KBM-7 (cell line): ENCODE results near the gene GTF3C4.

ENCODE experiments used
- DNase-seq: peaks from one replicate; pipeline ENCODE4 v3.0.0-alpha.2; 2015
- in situ Hi-C: fragments of 300-500 bp; cut with MboI; formaldehyde crosslinking; loops from 2 replicates; pipeline ENCODE4 v1.14.3; 2020; ENCODE audit warnings: low sequenced_read_pairs, low pct_unique_long_range_greater_than_20kb, mixed read lengths

GTF3C4 gene, protein sequence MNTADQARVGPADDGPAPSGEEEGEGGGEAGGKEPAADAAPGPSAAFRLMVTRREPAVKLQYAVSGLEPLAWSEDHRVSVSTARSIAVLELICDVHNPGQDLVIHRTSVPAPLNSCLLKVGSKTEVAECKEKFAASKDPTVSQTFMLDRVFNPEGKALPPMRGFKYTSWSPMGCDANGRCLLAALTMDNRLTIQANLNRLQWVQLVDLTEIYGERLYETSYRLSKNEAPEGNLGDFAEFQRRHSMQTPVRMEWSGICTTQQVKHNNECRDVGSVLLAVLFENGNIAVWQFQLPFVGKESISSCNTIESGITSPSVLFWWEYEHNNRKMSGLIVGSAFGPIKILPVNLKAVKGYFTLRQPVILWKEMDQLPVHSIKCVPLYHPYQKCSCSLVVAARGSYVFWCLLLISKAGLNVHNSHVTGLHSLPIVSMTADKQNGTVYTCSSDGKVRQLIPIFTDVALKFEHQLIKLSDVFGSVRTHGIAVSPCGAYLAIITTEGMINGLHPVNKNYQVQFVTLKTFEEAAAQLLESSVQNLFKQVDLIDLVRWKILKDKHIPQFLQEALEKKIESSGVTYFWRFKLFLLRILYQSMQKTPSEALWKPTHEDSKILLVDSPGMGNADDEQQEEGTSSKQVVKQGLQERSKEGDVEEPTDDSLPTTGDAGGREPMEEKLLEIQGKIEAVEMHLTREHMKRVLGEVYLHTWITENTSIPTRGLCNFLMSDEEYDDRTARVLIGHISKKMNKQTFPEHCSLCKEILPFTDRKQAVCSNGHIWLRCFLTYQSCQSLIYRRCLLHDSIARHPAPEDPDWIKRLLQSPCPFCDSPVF

DNA sequence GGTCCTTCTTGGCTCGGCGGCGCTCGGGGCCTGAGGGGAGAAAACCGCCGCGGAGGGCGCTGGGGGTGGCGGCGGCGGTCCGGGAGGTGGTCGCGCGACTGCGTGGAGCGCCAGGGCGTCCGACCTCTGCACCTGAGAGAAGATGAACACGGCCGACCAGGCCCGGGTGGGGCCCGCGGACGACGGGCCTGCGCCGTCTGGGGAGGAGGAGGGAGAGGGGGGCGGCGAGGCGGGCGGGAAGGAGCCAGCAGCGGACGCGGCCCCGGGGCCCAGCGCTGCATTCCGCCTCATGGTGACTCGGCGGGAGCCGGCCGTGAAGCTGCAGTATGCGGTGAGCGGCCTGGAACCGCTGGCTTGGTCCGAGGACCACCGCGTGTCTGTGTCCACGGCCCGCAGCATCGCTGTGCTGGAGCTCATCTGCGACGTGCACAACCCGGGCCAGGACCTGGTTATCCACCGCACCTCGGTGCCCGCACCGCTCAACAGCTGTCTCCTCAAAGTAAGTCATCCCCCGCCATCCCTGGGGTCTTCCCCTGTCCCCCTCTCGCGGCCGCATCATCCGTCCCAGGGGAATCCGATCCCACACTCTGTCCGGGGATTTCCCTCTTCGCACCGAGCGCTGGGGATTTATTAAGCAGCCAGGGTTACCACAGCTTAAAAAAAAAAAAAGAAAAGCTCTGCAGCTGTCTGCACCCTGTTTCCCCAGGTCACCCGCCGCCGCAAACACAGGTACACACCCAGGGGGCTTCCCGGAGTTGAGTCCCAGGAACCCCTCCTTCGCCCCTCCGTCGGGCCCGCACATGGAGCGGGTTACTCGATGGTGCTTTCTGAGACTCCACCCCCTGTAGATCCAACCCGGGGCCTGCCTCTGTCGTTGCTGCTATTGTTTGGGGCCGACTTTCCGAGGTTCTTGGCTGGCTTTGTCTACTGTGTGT is at the start of gene GTF3C4:
Gene GTF3C4, plus strand, starts transcription at position 8 of the 935 bp plus-strand sequence. Its CDS starts 135 bp downstream, at position 143.
- DNase-seq, result peak; percentile 51
- in situ Hi-C loops, result no loop called here

DNA sequence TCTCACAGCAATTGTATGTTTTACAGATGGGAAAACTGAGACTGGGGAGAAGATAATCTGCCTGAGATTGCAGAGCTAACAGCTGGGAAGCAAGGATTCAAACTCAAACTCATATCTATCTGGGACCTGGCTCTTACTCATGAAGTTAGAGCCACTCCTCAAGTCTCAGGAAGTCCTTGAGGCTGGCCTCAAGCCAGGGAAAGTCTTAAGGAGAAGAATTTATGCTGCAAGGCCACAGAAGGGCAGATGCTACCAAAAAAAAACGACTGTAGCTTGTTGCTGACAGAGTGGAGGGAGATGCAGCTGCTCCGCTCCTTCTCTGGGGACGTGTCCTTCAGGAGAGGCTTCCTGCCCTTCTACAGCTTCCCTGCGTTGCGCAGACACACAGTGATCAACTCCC is 48.1 kb upstream of the GTF3C4 start:
- in situ Hi-C loops, result no loop called here
- no peak for DNase-seq

DNA sequence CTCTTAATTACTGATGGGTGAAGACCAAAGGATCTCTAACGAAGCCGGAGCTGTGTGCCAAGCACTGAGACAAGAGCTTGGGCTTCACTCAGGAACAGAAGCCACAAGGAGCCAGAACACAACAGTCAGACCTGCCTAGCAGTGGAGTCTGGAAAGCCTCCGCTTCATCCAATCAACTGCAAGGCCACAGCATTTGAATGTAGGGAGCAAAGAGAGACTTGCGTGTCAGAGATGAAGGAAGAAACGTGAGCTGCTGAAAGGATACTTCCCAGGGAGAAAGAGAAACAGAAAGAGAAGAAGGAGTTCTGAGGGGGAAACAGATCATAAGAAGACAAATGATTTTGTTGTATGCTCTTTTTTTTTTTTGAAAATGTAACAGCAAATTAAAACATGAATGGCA is 44.0 kb upstream of the GTF3C4 start:
- DNase-seq, result no peak
- in situ Hi-C loops, result no loop called here

GRCh38 chr9:132627106-132627505 is 43.2 kb upstream of the GTF3C4 start:
- DNase-seq, result no peak
- in situ Hi-C loops, result no loop called here

DNA sequence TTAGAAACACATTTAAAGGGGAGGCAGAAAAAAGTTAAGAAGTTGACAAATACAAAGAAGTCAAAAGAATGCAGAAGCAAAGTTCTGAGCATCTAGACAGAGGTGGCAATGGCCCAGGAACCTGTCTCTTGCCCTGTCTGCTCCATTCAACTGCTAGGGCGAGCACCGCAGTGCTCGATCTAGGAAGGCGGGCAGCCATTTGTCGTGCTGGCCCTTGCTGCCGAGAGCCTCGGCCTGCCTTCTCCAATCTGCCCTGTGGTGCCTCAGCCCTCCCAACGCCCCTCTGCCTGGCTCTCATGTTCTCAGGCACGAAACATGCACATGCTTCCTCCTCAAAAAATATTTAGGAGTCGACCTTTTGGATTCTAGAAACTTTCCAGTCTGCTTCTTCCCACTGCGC is 42.7 kb upstream of the GTF3C4 start:
- DNase-seq, result no peak
- in situ Hi-C loops, result no loop called here

DNA sequence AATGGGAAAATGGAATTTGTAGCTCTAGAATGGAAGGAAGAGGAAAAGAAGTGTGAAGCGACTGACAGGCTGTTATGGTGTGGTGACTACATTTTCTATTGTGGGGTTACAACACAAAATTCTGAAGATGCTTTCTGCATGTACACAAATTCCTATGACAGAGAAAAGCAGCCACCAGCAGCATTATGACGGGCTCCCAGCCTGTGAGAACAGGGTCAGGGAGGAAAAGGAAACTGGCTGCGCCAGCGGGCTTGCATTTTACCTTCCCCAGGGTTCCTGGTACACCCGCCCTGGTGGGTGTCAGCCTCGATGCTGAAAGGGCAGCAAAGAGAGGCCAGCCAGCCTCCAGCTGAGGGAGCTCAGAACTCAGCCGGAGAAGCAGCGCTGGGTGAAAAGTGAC is 41.5 kb upstream of the GTF3C4 start:
- in situ Hi-C loops, result no loop called here
- no peak for DNase-seq

DNA sequence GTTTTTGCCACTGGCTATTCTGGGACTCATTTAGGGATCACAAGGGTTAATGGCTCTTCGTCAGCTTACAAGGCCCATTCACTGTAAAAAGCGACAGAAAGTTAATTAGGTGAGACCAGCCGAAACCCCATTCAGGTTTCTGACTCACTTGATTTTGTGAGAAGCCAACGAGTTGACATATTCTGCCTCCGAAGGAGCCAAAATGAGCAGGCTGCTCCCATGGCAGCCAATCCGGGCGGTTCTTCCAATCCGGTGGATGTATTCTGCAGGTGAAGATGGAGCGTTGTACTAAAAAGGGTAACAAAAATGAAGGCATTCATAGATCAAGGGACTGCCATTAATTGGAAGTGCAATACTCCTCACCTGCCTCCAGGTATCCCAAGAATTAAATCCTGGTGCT is 40.1 kb upstream of the GTF3C4 start:
- DNase-seq, result no peak
- in situ Hi-C loops, result no loop called here

DNA sequence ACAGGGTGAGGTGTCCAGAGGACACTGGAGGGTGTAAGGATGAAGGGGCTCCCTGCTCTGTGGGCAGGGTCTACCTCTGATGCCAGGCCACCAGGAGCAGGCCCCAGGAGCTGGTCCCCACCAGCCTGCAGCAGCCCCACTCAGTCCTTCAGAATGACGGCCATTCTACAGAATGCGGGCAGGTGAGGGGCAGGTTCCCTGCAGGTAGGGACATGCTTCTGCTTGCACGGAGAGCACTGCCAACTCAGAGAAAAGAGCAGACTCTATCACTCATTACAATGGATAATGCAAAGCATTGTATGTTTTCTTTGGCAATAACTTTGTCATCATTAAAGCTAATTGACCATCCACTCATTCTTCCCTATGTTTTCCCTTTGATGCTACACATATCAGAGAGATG is 39.5 kb upstream of the GTF3C4 start:
- DNase-seq, result no peak
- in situ Hi-C loops, result no loop called here

DNA sequence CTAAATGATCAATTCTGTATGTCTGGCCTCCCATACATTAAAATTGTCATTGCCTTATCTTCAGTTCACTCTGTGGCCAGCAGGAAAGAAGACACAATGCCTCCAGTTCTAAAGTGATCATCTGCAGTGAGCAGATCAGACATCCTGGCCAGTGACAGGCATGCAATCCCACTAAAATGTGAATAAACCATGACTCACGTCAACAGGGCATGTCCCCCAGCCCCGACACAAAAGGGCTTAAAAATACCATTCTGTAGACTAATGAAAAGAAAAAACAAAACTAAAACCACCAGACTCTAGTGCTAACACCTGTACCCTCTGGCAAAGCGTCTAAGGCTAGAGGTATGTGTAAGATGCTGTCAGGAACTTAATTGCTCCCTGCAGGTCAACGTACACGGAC is 39.0 kb upstream of the GTF3C4 start:
- in situ Hi-C loops, result no loop called here
- no peak for DNase-seq

GRCh38 chr9:132631685-132632084 is 38.6 kb upstream of the GTF3C4 start:
- no peak for DNase-seq
- in situ Hi-C loops, result no loop called here

DNA sequence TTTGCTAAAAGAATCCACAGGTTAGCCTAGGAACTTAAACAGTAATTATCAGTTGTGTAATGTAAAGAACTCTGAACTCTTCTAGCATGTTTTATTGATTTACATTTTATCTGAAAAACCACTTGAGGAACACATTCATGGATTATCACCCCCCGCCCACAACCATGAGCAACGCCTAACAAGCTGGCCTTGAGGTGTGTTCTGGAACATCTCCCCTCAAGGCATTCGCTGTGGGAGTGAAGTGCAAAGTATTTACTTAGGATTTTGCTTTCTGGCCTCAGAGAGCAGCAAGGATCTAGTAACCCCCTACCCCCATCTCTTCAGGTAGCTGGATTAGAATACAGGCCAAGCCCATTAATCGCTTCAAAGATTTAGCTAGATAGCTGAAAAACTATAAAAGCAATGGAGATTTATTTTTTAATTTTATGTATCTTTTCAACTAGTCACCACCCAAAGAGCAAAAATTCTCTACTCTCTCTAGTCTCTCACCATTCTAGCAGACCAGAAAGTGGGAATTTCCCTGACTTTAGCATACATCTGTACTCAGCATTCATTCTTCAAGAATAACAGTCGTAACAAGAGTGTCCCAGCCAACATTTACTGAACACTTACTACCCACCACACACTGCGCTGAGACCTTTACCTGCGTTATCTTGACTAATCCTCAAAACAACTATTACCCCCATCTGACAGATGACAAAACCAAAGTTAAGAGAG is 37.7 kb upstream of the GTF3C4 start:
- no peak for DNase-seq

GRCh38 chr9:132634327-132634726 is 35.9 kb upstream of the GTF3C4 start:
- no peak for DNase-seq
- in situ Hi-C loops, result no loop called here

More for the DNA sequence above, 37.7 kb upstream of the GTF3C4 start:
- in situ Hi-C loops, result no loop called here

DNA sequence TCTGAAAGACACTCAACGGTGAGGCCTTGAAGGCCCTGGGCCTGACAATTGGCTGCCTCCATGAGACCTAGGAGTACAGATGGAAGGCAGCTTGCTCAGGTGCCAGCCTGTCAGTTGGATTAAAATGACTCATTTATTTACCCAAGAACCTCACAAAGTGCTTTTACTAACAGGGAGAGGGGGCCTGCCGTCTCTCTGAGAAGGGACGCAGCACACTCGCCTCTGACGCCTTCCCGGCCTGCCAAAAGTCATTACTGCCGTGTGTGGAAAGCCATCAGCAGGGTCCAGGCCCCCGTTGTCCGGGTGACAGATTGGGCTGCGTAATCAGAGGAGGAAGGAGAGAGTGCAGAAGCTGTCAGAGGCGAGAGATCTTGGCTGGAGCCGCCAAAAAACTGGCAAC is 32.9 kb upstream of the GTF3C4 start:
- in situ Hi-C loops, result no loop called here

GRCh38 chr9:132637801-132638200 is 32.5 kb upstream of the GTF3C4 start:
- in situ Hi-C loops, result no loop called here

More for the DNA sequence above, 32.9 kb upstream of the GTF3C4 start:
- no peak for DNase-seq

DNA sequence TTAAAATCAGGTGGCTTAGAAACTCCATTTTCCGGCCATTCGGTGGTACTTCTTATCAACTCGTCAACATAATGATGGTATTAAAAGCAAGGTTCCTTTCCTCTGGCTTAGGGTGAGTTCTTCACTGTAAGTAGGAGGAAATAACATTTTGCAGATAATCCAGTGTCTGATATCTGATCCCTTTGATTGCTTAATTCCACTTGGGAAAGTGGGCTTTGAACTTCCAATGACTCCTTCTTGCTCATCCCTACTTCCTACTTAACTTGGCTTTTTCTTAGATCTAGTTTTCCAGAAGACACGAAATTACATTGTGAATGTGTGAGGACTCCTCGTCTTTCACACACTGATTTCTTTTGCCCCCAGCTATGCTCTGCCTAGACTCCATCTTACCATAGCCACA is 32.0 kb upstream of the GTF3C4 start:
- DNase-seq, result no peak
- in situ Hi-C loops, result no loop called here

More at GRCh38 chr9:132637801-132638200, 32.5 kb upstream of the GTF3C4 start:
- DNase-seq, result no peak

- DNase-seq, result no peak
- in situ Hi-C loops, result no loop called here
Measured at GRCh38 chr9:132639322-132639721, 30.9 kb upstream of the GTF3C4 start.

DNA sequence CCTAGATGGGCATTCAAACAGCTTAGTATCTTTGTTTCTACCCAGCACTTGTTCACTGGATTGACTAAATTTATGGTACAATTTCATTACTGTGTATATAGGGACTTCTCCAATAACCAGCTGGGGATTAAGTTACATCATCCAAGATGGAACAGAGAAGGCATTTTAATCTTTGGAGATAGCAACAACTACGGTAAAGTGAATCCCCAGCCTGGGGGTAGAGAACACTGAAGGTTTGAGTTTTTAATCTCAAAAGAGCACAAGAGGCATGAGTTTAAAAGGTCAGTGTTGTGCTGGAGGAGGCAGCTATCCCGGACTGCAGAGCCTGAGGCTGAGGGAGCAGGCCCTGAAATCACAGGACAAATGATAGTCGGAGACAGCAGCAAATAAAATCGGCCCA is 29.0 kb upstream of the GTF3C4 start:
- DNase-seq, result no peak
- in situ Hi-C loops, result no loop called here

GRCh38 chr9:132644251-132644650 is 26.0 kb upstream of the GTF3C4 start:
- DNase-seq, result peak; percentile 19
- in situ Hi-C loops, result no loop called here

GRCh38 chr9:132645306-132645705 is 25.0 kb upstream of the GTF3C4 start:
- in situ Hi-C loops, result no loop called here
- no peak for DNase-seq
